Measurements from ENCODE around the gene KIAA1958.
"Not testable (repeated sequence)": the region's sequence is repeated elsewhere in the genome, so short reads cannot be mapped to it uniquely, and the experiment has no call there.

The KIAA1958 gene

DNA sequence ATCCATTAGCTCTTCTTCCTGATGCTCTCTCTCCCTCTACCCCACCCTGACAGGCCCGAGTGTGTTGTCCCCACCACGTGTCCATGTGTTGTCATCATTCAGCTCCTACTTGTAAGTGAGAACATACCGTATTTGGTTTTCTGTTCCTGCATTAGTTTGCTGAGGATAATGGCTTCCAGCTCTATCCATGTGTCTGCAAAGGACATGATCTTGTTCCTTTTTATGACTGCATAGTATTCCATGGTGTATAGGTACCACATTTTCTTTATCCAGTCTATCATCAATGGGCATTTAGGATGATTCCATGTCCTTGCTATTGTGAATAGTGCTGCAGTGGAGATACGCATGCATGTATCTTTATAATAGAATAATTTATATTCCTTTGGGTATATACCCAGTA lies 186.6 kb downstream of the KIAA1958 start:
- not testable (repeated sequence) for DNase-seq

DNA sequence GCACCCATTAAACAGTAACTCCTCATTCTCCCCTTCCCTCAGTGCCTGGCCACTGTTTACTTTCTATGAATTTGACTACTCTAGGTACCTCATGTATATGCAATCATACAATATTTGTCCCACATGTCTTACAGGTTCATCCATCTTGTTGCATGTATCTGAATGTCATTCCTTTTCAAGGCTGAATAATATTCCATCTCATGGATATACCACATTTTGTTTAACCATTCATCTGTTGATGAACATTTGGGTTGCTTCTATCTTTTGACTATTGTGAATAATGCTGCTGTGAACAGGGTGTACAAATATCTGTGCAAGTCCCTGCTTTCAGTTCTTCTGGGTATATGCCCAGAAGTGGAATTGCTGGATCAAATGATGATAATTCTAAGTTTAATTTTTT lies 190.4 kb downstream of the KIAA1958 start:
- DNase-seq, result no peak

DNA sequence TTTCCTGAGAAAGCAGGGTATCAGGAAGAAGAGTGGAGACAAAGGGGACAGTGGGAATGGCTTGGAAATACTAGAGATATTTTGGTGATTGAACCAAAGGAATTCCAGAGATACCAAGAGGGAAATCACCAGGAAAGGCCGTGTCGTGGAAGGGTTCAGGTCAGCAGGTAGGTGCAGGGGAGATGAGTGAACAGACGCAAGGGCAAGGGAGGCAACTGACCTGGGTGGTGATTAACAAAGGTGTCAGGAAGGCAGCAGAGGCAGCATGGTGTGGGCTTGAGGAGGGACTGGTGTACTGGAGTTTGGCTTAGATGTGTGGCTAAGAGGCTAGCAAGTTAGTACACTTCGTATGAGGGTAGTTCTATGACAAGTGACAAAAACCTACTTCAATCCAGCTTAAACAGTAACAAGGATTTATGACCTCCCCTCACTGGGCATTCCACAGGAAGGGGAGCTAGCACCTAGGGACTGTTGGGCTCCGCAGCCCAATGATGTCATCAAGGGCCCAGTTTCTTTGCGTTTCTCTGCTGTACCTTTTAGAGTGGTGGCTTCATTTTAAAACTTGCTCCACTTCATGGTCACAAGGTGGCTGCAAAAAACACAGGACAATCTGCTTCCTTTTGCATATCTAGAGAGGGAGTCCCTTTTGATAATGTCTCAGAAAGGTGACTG lies 194.2 kb downstream of the KIAA1958 start:
- DNase-seq, result no peak

DNA sequence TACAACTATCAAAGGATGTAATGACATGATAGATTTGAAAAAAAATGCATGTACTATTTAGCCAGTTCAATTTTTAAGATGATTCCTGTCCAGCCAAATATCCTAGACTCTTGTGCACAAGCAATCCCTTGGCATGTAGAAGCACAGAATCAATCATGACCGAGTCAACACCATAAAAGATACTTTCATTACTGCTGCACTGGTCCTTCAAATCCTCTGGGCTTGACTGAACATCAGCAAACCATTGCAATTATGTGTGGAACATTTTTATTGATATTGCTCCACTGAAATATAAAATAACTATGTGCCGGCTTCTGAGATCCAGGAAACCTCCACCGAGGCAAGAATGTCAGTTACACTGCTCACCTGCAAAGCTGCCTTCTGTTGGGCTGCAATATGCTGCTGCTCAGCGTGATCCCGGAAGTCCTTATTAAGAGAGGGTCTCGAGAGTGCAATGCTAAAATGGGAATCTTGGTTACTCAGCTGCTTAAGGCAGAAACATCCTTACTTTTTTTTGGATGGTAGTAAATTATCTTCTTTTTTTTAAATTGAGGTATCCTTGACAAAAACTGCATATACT lies 202.6 kb downstream of the KIAA1958 start:
- DNase-seq, result no peak

DNA sequence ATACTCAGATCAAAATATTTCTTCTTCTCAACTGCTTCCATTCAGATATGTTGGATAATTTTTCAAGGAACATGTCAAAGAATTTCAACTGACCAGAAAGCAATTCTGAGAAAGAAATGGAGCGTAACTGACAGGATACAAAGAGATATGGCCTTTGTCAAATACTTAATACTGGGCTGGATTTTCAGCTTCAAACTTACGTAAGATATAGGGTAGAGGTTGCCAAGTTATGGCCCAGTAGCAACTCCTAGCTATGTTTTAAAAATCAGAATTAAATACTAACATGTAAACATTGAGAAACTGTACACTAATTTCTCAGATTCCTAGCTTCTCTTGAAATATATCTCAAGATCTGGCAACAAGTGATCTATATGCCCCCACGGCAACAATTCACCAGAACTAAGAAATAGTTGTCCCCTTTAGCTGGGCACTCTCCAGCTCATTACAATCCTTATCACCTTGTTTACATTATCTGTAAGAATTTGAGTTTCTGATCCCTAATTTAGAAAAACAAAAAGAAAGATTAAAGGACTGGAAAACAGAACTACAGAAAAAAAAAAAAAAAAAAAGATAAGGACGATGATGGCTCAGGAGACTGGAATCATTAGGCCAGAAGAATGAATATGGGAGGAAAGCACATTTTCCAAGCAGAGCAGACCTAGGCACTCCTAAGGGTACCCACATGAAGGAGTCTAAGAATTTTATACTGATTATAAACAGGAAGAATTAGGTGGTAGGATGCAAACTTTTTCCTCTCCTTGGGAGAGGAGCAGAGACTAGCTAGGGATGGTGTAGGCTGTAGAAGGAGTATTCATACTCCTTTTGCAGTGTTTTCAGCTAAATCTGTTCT lies 208.3 kb downstream of the KIAA1958 start:
- DNase-seq, result no peak

DNA sequence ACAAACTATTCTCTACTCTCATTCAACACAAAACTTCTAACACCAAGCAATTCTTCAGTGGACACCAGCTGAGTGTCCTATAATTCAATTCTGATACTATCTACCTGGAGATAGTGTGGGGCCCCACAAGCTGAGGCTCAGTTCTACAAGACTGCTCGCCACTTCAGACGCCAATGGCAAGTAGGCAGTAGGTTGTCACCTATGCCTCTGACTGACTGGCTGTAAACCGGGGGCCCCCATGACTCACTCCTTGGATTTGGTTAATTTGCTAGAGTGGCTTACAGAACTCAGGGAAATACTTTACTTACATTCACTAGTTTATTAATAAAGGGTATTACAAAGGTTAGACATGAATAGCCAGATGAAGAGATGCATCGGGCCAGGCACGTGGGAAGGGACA lies 209.8 kb downstream of the KIAA1958 start:
- DNase-seq, result no peak

DNA sequence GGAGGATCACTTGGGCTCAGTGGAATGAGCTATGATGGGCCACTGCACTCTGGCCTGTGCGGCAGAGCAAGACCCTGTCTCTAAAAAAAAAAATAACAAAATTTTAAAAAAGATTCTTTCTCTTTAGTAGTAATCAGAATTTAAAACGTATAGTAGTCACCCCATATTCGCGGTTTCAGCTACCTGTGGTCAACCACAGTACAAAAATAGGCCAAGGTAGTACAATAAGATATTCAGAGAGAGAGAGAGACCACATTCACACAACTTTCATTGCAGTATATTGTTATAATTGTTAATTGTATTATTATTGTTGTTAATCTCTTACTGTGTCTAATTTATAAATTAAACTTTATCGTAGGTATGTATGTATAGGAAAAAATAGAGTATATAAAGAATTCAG lies 212.6 kb downstream of the KIAA1958 start:
- DNase-seq, result no peak

DNA sequence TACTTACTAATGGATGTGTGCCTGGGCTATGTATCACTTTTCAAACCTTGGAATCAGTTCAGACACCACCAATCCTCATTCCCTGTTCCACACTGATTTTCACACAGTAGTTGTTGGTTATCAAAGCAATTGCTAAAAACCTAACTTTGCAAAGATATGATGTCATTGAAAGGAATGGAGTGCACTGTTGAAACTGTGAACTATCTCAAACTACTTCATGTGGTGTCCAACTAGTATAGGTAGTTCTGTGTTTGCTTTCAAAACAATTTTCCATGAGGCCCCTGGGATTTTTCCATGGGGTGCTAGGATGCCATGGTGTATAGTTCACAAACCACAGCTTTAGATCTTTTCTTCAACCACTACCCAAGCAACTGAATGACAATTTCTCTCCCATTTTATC lies 213.5 kb downstream of the KIAA1958 start:
- no peak for DNase-seq

DNA sequence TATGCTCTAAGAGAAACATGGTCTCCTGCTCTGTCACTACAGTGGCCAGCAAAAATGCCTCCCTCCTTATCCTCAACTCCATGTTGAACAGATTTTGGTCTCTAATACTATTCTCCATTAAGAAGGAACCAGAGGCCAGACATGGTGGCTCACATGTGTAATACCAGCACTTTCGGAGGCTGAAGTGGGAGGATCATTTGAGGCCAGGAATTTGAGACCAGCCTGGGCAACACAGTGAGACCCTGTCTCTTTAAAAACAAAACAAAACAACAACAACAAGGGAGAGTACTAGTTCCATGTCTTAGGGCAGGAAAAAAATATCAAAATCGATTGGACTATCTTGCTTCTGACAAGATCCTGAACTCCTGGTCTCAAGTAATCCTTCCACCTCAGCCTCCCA lies 216.7 kb downstream of the KIAA1958 start:
- DNase-seq, result no peak

DNA sequence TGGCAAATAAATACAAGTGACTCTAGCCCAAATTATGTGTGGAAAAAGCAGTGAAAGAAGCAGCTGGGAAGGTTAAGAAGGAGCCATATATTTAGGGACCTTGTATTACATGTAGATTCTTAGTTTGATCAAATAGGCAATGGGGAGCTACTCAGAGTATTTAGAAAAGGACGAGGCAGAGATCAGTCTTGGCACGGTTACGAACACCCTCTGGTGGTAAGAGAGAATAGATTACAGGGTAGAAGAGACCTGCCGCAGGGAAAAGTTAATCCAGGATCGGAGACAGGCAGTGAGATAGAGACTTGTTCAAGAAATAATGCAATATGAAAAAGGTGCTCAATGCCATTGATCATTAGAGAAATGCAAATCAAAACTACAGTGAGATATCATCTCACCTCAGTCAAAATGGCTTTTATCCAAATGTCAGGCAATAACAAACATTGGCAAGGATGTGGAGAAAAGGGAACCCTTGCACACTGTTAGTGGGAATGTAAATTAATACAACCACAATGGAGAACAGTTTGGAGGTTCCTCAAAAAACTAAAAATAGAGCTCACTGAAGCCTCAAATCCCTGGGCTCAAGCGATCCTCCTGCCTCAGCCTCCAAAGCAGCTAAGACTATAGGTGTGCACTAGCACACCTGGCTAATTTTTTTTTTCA lies 219.3 kb downstream of the KIAA1958 start:
- DNase-seq, result no peak

DNA sequence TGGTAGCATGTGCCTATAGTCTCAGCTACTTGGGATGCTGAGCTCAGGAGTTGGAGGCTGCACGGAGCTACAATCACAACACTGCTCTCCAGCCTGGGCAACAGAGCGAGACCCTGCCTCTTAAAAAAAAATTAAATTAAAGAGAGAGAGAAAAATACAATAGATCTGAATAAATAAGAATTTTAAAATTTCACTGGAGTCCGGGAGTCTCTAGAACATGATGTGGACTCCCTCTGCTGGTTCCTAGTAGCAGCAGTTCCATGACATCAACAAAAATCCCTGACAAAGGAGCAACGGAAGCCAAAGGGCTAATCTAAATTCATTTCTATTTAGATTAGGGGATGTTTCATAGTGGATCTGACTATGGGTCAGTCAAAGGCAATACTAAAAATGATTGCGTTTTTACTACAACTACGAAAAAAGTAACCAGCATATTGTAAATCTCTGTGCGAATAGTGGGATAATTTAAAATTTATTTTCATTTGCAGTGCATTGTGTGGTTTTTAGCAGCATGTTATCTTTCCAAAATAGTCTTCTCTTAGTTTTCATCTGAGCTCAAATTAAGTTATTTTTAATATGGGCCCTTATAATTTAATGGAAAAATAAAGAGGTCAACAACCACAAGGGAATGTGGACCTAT lies 224.5 kb downstream of the KIAA1958 start:
- no peak for DNase-seq

DNA sequence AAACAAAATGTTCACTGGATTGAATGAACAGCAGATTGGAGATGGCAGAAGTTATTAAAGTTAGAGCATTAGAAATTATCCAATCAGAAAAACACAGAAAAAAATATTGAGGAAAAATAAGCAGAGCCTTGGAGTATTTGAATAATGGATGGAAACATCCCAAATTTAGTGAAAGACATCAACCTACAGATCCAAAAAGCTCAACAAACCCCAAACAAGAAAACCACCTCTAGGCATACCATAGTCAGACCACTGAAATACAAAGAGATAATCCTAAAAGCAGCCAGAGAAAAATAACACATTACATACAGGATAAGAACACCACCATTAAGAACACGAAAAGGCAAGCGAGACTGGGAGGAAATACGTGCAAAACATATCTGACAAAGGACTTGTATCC lies 226.1 kb downstream of the KIAA1958 start:
- DNase-seq, result no peak

DNA sequence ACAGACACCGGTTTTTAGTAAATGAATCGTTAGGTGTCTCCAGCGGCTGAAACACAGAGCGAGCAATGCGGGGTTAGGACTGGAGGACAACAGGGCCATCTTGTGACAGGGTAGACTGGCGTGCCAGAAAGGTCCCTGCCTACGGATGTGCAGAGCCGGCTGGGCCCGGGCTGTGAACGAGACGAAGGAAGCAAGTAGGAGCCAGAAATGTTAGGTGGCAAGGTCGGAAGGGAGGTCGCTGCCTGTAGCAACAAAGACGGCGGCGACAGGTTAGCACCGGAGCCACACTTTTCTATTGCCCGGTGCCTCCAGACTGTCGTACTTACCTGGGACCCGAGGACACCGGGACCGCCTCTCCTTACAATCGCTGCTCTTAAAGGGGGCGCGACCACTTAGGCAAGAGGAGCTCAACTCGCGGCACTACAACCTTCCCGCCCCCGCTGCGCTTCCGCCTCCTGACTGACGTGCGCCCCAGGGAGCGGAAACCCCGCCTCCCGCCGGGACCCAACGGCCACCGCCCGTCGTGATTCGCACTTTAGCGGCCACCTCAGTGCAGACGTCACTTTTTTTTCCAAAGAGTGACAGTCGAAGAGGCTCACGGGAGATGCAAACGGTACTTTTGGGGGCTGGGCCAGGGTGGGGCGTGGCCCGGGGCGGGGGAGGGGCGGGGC lies 231.2 kb downstream of the KIAA1958 start, which contains the start of gene INIP:
Gene INIP (minus strand): TSS at position 457 of the 671 bp plus-strand sequence. CDS start 1,632 bp downstream, outside the sequence.
- DNase-seq, result peak; percentile 97

Data from stimulated activated CD4-positive, alpha-beta T cell treated with anti-CD3 and anti-CD28 coated beads, Interleukin-4, amount 100 ng/mL, for 1 hour (primary cell).